Activated CD4-positive, alpha-beta T cell treated with anti-CD3 and anti-CD28 coated beads for 48 hours (primary cell): ENCODE measurements around the gene ANXA10.
"Not testable (repeated sequence)": the region's sequence is repeated elsewhere in the genome, so short reads cannot be mapped to it uniquely, and the experiment has no call there.

Source experiments
- DNase-seq: peaks from one replicate; pipeline ENCODE4 v3.0.0-alpha.2; 2020

The ANXA10 gene

DNA sequence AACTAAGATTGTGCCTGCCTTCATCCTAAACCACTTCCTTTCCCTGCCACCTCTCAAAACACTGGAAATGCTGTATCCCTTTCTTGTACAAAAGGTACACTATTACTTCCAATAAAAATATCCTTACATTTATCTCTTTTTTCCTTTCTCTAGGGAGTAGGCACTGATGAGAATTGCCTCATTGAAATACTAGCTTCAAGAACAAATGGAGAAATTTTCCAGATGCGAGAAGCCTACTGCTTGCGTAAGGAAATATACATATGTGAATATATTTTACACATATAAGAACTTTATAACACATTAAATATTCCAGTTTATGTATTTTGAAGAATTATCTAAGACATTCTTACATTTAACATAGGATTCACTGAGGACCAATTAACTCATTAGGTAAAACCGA lies 71.7 kb downstream of the ANXA10 start:
- no peak for DNase-seq

DNA sequence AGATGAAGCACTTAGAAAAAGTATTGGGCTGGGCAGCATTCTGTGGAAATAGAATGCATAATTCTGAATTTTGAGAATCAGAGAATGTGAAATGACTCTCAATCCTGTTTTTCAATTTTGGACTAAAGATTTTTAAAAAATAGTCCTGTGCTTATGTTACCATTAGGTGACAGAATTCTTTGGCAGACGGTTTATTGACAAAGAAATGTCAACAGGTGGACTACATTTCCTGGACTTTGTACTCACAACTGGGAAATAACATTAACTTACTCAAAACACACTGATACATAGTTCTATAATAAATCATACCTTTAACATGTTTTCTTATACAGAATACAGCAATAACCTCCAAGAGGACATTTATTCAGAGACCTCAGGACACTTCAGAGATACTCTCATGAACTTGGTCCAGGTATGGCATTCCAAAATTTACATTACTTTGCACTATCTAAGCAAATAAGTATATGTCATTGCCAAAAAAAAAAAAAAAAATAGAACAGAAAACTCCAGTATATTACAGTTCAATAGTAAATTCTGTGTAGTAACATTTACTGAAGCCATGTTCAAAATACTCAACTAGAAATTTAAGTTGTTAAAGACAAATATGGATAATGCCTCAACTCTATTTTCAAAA lies 72.7 kb downstream of the ANXA10 start:
- DNase-seq = no peak

GRCh38 chr4:168167714-168168284 lies 75.5 kb downstream of the ANXA10 start:
- no peak for DNase-seq

DNA sequence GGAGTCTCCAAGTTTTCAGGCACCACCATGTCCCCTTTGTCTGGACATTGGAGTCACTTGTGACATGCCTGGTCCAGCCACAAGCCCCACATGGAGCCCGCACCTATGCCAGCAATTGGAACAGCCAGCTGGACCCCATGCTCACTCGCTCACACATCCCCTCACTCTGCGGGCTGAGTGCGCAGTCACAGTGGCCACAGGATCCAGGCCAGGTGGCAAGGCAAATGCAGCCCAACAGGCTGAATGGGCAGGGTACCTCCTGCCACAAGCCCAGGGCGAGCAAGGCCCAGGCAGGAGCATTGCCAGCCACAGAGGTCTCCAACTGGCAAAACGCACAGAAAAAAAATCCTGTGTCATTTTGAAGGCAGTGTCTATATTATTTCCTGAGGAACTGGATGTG lies 82.0 kb downstream of the ANXA10 start:
- DNase-seq = no peak

DNA sequence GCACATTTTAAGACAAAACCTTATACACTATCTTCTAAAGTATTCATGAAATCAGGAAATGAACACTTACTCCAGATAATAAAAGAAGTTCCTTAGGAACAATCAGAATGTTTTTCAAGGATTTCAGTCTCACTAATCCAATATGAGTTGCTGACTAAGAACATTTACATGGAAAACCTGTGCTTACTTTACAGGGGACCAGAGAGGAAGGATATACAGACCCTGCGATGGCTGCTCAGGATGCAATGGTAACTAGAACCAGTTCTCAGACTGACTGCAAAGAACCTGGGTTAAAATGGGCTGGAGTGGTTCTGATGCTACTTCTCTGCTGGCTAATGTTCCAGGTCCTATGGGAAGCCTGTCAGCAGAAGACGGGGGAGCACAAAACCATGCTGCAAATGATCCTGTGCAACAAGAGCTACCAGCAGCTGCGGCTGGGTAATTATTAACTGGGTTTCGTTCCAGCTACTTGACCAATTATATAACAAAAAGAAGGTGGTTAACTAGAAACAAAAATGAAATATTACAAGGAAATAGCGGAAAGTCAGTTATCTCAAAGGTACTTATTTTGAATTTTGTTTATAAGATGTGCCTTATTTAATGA lies 85.3 kb downstream of the ANXA10 start:
- no peak for DNase-seq

DNA sequence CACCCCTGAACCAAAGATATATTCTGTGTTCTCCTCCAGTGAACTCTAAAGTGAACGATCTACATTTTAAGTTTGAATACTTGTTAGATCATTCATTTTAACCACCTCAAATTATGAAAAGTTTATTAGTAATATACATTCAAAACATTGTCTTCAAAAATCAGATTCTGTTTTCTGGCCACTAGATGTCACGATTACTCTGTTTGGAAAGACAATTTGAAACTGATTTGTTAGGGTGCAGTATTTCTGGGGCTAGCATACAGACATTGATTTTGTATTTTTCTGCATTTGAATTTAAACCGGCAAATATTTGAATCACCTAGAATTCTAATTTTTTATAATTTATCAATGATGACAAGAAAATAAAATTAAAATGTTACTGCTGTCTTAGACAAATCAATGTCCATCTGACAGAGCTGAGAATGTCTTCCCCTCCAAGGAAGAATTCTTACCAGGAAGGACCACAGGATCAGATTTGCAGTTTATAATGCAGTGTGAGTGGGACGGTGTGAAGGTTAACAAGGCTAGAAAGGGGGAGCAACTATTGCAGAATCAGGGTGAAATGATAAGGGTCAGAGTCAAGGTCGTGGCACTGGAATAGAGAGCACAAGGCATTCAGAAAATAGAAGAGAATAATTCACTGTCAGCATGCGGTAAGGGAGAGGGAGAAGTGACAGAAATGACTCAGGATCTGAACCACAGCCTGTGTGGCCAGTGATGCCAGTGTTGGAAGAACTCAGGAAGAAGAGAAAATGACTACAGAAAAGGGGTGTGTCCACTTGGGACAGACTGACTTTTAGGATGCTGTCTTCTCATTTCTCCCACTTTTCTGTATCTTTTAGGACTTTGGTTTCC lies 91.6 kb downstream of the ANXA10 start:
- no peak for DNase-seq

GRCh38 chr4:168188754-168189153 lies 96.4 kb downstream of the ANXA10 start:
- DNase-seq = no peak

DNA sequence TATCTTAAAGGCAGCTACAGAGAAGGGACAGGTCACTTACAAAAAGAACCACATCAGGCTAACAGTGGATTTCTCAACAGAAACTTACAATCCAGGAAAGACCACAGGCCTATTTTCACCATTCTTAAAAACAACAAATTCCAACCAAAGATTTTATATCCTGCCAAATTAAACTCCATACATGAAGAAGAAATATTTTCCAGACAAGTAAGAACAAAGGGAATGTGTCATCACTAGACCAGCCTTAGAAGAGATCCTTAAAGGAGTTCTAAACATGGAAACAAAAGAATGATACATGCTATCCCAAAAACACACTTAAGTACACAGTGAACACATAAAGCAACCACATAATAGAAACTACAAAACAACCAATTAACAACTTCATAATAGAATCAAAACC lies 105.6 kb downstream of the ANXA10 start:
- DNase-seq = no peak

GRCh38 chr4:168199260-168199957 lies 107.1 kb downstream of the ANXA10 start:
- peak; percentile 6 for DNase-seq

GRCh38 chr4:168200685-168201084 lies 108.3 kb downstream of the ANXA10 start:
- DNase-seq = no peak

- DNase-seq = no peak
These were observed 111.0 kb downstream of the ANXA10 start for GRCh38 chr4:168203233-168203911.

GRCh38 chr4:168208957-168209614 lies 116.7 kb downstream of the ANXA10 start:
- DNase-seq = no peak

- DNase-seq = no peak
These were observed 120.3 kb downstream of the ANXA10 start for GRCh38 chr4:168212656-168213055.

- not testable (repeated sequence) for DNase-seq
These were observed 121.2 kb downstream of the ANXA10 start for GRCh38 chr4:168213511-168213910.

DNA sequence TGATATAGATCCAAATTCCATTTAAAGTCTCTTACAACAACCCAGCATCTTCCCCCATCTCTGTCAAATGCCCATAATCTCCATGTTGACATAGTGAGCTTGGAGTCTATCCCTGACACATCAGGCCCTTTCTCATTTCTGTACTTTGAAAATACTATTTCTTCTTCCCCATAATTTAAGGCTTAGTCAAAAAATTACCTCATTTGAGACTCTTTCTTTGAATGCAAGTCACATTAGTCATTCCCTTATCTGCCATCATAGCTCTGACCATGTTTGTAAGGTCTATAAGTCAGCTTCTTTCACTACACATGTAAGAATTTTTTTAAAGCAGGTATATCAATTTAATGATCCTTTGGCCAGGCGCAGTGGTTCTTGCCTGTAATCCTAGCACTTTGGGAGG lies 126.3 kb downstream of the ANXA10 start:
- no peak for DNase-seq

DNA sequence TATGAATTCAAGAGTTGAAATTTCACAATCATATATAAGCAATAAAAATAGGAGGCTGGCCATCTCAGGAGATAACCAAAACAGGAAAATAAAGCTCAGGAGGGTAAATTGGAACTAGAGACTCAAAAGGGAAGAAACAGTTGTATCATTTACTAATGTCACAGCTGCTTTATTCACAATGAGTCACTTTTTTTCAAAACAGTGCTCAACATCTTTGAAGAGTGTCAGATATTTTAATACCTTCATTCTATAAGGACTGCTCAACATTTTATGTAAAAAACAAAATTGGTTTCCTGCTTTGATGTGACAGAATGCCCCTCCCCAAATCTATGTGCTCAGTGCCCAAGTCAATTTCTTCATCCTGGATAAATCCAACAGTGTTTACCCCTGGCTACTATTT lies 128.6 kb downstream of the ANXA10 start:
- DNase-seq = no peak

- no peak for DNase-seq
These were observed 129.0 kb downstream of the ANXA10 start for GRCh38 chr4:168221301-168221700.
